Liver (tissue), 9 donors: ENCODE results near the gene POFUT2. TPM values are rescaled to one million over a fixed set of nuclear protein-coding genes. Genes with fewer than 3 reads are reported as not detected.

Experiments
- DNase-seq: peaks from one replicate; pipeline ENCODE4 v3.0.0-alpha.2; 2017; ENCODE audit warnings: low spot score
- H3K27ac ChIP-seq, 2 donors: one replicate each; pipeline ENCODE4 v1.7.0; 2013; ENCODE audit warnings: inconsistent platforms in 2 of 2, low read length in 2 of 2, control low read depth in 1 of 2, low read depth in 1 of 2, mild to moderate bottlenecking in 1 of 2
- H3K27me3 ChIP-seq, 4 donors: one replicate each; pipeline versions ENCODE4 v1.6.1 to v1.7.0; 2013; ENCODE audit warnings: low read length in 3 of 4, inconsistent platforms in 1 of 4, mild to moderate bottlenecking in 1 of 4, moderate library complexity in 1 of 4; ENCODE audit not compliant: control insufficient read depth in 4 of 4, insufficient read depth in 4 of 4
- H3K36me3 ChIP-seq, 4 donors: one replicate each; pipeline versions ENCODE4 v1.6.1 to v1.7.0; 2013; ENCODE audit warnings: low read length in 3 of 4, mild to moderate bottlenecking in 3 of 4, low read depth in 1 of 4, moderate library complexity in 1 of 4; ENCODE audit not compliant: control insufficient read depth in 4 of 4, insufficient read depth in 3 of 4
- H3K4me1 ChIP-seq, 4 donors: one replicate each; pipeline versions ENCODE4 v1.6.1 to v1.7.0; 2013; ENCODE audit warnings: low read length in 3 of 4, mild to moderate bottlenecking in 3 of 4, moderate library complexity in 1 of 4; ENCODE audit not compliant: control insufficient read depth in 4 of 4, insufficient read depth in 4 of 4
- H3K4me3 ChIP-seq, 3 donors: one replicate each; pipeline versions ENCODE4 v1.6.1 to v1.7.0; 2013; ENCODE audit warnings: low read length in 3 of 3, control low read depth in 1 of 3, low read depth in 1 of 3, mild to moderate bottlenecking in 1 of 3
- H3K9ac ChIP-seq, 2 donors: one replicate each; pipeline ENCODE4 v1.7.0; 2013; ENCODE audit warnings: low read length in 2 of 2, mild to moderate bottlenecking in 2 of 2, moderate library complexity in 2 of 2, control low read depth in 1 of 2, low read depth in 1 of 2
- H3K9me3 ChIP-seq, 4 donors: one replicate each; pipeline versions ENCODE4 v1.6.1 to v1.7.0; 2013; ENCODE audit warnings: low read length in 3 of 4; ENCODE audit not compliant: control insufficient read depth in 4 of 4
- EGR1 ChIP-seq, 2 donors: IDR thresholded peaks; 2 replicates each; pipeline ENCODE4 v1.6.1; 2016 to 2018; ENCODE audit warnings: antibody characterized with exemption in 2 of 2, low read depth in 2 of 2
- FOXA1 ChIP-seq: IDR thresholded peaks from 2 replicates; pipeline ENCODE4 v1.6.1; 2016; ENCODE audit warnings: antibody characterized with exemption
- FOXA2 ChIP-seq: IDR thresholded peaks from 2 replicates; pipeline ENCODE4 v1.6.1; 2016; ENCODE audit warnings: antibody characterized with exemption
- GABPA ChIP-seq, 2 donors: IDR thresholded peaks in 1 of 2; conservative IDR thresholded peaks in 1 of 2; 2 replicates each; pipeline ENCODE4 v1.6.1; 2016; ENCODE audit warnings: antibody characterized with exemption in 2 of 2, mild to moderate bottlenecking in 1 of 2, moderate library complexity in 1 of 2
- HNF4A ChIP-seq, 2 donors: conservative IDR thresholded peaks; 2 replicates each; pipeline ENCODE4 v1.6.1; 2016; ENCODE audit warnings: antibody characterized with exemption in 2 of 2, mild to moderate bottlenecking in 2 of 2
- HNF4G ChIP-seq: IDR thresholded peaks from 2 replicates; pipeline ENCODE4 v1.6.1; 2016; ENCODE audit warnings: antibody characterized with exemption
- JUND ChIP-seq, 2 donors: IDR thresholded peaks; 2 replicates each; pipeline ENCODE4 v1.6.1; 2016; ENCODE audit warnings: antibody characterized with exemption in 2 of 2
- NR2F2 ChIP-seq: IDR thresholded peaks from 2 replicates; pipeline ENCODE4 v1.6.1; 2016; ENCODE audit warnings: antibody characterized with exemption
- RAD21 ChIP-seq, 2 donors: IDR thresholded peaks; 2 replicates each; pipeline ENCODE4 v1.6.1; 2016; ENCODE audit warnings: antibody characterized with exemption in 2 of 2, mild to moderate bottlenecking in 2 of 2
- RXRA ChIP-seq, 2 donors: IDR thresholded peaks; 2 replicates each; pipeline ENCODE4 v1.6.1; 2017 to 2018; ENCODE audit warnings: antibody characterized with exemption in 2 of 2, mild to moderate bottlenecking in 1 of 2
- SP1 ChIP-seq: IDR thresholded peaks from 2 replicates; pipeline ENCODE4 v1.6.1; 2018; ENCODE audit warnings: antibody characterized with exemption, mild to moderate bottlenecking
- TAF1 ChIP-seq: conservative IDR thresholded peaks from 2 replicates; pipeline ENCODE4 v1.6.1; 2016; ENCODE audit warnings: antibody characterized with exemption, mild to moderate bottlenecking
- YY1 ChIP-seq: IDR thresholded peaks from 2 replicates; pipeline ENCODE4 v1.6.1; 2016; ENCODE audit warnings: antibody characterized with exemption, mild to moderate bottlenecking
- WGBS: extraction: QIAGEN DNeasy Blood & Tissue Kit; methylation state at CpG from one replicate; pipeline ENCODE4 v1.1.7; 2013; 5-methylcytosine and 5-hydroxymethylcytosine counted together
- polyA plus RNA-seq, 2 donors: library from polyadenylated mRNA; stranded (reverse) in 1 of 2; unstranded in 1 of 2; fragments of 200-250 nt in 1 of 2; fragments of >200 nt in 1 of 2; fragmentation: Nextera tagmentation in 1 of 2; extraction: Ambion mirVana in 1 of 2; gene quantifications; one replicate each; pipeline versions ENCODE4 v1.2.1 to v1.2.3, GENCODE V29; 2013 to 2015
- total RNA-seq, 2 donors: library from RNA; depleted of rRNA; stranded (reverse); fragments of >200 nt; gene quantifications; one replicate each; pipeline ENCODE4 v1.2.3, GENCODE V29; 2014
- TF ChIP-seq, protein P1 (sequence below): IDR thresholded peaks from 2 replicates; pipeline ENCODE4 v1.6.1; 2016; ENCODE audit warnings: antibody characterized with exemption
- TF ChIP-seq, protein P2 (sequence below): IDR thresholded peaks from 2 replicates; pipeline ENCODE4 v1.6.1; 2016; ENCODE audit warnings: antibody characterized with exemption
- TF ChIP-seq, protein P3 (sequence below): IDR thresholded peaks from 2 replicates; pipeline ENCODE4 v1.6.1; 2016; ENCODE audit warnings: antibody characterized with exemption, mild to moderate bottlenecking
- TF ChIP-seq, protein P4 (sequence below): IDR thresholded peaks from 2 replicates; pipeline ENCODE4 v1.6.1; 2016; ENCODE audit warnings: antibody characterized with exemption
- TF ChIP-seq, protein P5 (sequence below): fragments of 150-350 bp; IDR thresholded peaks from 2 replicates; pipeline ENCODE4 v1.5.1; 2017; ENCODE audit warnings: improper control_type of control experiment, low read depth, low read length; ENCODE audit not compliant: missing input control
- donor health status: healthy.
- donor health status: healthy.
- donor health status: healthy.
- donor health status: healthy.
- donor health status: healthy.

POFUT2 gene
- total and polyA plus RNA-seq, 4 donors: 3.3 to 15.6 (median 7.9) TPM

DNA sequence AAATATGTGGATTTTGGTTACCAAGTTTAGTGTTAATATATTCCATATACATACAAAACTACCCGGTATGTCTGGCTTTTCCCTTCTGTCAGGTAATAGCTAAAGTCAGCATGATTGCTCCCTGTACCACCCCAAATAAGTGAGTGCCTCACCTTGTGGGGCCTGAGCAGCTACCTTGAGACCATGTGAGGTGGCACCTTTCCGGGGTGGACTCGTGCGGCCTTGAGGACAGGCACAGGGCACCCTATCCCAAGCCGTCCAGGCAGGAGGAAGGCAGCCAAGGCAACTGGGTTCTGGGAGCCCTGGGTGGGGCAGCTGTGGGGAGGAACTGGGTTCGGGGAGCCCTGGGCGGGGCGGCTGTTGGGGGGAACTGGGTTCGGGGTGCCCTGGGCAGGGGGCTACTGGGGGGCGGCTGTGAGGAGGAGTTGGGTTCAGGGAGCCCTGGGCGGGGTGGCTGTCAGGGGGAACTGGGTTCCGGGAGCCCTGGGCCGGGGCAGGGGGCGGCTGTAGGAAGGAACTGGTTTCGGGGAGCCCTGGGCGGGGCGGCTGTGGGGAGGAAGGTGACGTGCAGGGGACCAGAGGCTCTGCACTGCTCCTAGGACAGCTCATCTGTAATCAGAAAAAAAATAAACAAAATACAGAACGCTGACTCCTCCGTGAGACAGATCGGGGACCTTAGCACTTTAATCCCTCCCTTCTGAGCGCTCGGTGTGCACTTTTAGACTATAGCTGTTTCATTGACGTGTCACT lies 63.3 kb downstream of the POFUT2 start (continued):
- TF ChIP-seq JUND (IDR thresholded peaks at IDR 0.05): no peak
- no peak for TF ChIP-seq RAD21 (IDR thresholded peaks at IDR 0.05)
- TF ChIP-seq, protein P1, sequence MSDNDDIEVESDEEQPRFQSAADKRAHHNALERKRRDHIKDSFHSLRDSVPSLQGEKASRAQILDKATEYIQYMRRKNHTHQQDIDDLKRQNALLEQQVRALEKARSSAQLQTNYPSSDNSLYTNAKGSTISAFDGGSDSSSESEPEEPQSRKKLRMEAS: no peak
- TF ChIP-seq, protein P2, sequence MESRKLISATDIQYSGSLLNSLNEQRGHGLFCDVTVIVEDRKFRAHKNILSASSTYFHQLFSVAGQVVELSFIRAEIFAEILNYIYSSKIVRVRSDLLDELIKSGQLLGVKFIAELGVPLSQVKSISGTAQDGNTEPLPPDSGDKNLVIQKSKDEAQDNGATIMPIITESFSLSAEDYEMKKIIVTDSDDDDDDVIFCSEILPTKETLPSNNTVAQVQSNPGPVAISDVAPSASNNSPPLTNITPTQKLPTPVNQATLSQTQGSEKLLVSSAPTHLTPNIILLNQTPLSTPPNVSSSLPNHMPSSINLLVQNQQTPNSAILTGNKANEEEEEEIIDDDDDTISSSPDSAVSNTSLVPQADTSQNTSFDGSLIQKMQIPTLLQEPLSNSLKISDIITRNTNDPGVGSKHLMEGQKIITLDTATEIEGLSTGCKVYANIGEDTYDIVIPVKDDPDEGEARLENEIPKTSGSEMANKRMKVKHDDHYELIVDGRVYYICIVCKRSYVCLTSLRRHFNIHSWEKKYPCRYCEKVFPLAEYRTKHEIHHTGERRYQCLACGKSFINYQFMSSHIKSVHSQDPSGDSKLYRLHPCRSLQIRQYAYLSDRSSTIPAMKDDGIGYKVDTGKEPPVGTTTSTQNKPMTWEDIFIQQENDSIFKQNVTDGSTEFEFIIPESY: no peak
- TF ChIP-seq TAF1: no peak
- no peak for TF ChIP-seq YY1

DNA sequence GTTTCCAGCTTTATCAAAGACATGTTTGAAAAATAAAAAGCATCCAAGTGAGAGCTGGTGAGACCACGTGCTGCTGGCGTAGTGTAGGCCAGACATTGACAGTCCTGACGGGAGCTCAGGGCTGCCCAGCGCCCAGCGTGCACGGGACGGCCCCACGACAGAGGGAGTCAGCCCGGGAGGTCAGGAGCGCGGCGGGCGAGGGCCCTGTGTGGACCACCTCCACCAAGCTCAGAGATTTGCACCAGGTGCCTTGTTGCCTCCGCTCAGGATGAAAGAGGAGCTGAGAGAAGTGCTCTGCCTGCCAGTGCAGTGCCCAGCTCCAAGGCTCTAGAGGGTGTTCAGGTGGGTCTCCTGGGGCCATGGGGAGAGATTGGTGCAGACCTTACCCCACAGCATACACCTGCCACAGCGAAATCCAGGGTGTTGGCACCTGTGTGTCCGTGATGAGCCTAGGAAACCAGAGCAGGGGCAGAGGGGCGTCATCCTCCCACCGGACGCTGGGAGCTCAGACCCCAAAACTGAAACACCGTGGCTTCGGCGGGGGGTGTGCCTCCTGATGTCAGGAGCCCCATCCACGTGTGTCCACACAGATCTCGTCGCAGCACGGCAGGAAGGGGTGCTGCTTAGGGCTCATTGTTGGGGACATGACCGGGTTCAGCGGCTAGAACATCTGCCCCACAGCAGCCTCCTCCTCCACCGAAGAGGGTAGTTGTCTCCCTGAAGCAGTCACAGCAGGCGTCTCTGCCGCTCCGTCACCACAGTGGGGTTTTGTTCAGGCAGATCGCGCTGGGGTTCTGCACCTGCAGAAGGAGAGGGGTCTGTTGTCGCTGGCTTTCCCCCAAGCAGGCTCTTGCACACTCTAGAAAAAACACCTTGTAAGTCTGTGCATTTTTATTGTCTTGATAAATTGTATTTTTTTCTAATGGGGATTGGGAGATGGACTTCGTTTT lies 64.2 kb downstream of the POFUT2 start:
- no peak for DNase-seq
- WGBS: 95% methylated on average over 36 of the region's 36 CpGs
- no peak overlapping the region for H3K4me3 ChIP-seq
- no peak overlapping the region for H3K9ac ChIP-seq
- H3K36me3 ChIP-seq: peaks cover 0 to 7% (median 2%) of the 10 kb centered on the region in 4 donors
- no peaks in the 10 kb centered on the region for H3K27me3 ChIP-seq
- H3K9me3 ChIP-seq: no peaks in the 10 kb centered on the region
- TF ChIP-seq TAF1 (no peak), GABPA (IDR thresholded peaks at IDR 0.05 in 1 of 2, conservative IDR thresholded peaks at IDR 0.05 in 1 of 2) (no peak), YY1 (no peak), JUND (IDR thresholded peaks at IDR 0.05) (no peak), FOXA2 (no peak), FOXA1 (no peak), EGR1 (IDR thresholded peaks at IDR 0.05; ENCODE audit: low read depth in 2 of 2) (no peak), RAD21 (IDR thresholded peaks at IDR 0.05) (no peak), NR2F2 (no peak), SP1 (no peak), HNF4G (no peak), HNF4A (conservative IDR thresholded peaks at IDR 0.05) (no peak), RXRA (IDR thresholded peaks at IDR 0.05) (no peak)
- TF ChIP-seq, protein P3, sequence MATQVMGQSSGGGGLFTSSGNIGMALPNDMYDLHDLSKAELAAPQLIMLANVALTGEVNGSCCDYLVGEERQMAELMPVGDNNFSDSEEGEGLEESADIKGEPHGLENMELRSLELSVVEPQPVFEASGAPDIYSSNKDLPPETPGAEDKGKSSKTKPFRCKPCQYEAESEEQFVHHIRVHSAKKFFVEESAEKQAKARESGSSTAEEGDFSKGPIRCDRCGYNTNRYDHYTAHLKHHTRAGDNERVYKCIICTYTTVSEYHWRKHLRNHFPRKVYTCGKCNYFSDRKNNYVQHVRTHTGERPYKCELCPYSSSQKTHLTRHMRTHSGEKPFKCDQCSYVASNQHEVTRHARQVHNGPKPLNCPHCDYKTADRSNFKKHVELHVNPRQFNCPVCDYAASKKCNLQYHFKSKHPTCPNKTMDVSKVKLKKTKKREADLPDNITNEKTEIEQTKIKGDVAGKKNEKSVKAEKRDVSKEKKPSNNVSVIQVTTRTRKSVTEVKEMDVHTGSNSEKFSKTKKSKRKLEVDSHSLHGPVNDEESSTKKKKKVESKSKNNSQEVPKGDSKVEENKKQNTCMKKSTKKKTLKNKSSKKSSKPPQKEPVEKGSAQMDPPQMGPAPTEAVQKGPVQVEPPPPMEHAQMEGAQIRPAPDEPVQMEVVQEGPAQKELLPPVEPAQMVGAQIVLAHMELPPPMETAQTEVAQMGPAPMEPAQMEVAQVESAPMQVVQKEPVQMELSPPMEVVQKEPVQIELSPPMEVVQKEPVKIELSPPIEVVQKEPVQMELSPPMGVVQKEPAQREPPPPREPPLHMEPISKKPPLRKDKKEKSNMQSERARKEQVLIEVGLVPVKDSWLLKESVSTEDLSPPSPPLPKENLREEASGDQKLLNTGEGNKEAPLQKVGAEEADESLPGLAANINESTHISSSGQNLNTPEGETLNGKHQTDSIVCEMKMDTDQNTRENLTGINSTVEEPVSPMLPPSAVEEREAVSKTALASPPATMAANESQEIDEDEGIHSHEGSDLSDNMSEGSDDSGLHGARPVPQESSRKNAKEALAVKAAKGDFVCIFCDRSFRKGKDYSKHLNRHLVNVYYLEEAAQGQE: no peak
- TF ChIP-seq, protein P4, sequence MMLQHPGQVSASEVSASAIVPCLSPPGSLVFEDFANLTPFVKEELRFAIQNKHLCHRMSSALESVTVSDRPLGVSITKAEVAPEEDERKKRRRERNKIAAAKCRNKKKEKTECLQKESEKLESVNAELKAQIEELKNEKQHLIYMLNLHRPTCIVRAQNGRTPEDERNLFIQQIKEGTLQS: no peak
- TF ChIP-seq, protein P5, sequence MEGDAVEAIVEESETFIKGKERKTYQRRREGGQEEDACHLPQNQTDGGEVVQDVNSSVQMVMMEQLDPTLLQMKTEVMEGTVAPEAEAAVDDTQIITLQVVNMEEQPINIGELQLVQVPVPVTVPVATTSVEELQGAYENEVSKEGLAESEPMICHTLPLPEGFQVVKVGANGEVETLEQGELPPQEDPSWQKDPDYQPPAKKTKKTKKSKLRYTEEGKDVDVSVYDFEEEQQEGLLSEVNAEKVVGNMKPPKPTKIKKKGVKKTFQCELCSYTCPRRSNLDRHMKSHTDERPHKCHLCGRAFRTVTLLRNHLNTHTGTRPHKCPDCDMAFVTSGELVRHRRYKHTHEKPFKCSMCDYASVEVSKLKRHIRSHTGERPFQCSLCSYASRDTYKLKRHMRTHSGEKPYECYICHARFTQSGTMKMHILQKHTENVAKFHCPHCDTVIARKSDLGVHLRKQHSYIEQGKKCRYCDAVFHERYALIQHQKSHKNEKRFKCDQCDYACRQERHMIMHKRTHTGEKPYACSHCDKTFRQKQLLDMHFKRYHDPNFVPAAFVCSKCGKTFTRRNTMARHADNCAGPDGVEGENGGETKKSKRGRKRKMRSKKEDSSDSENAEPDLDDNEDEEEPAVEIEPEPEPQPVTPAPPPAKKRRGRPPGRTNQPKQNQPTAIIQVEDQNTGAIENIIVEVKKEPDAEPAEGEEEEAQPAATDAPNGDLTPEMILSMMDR: no peak
- TF ChIP-seq, protein P2: no peak
- TF ChIP-seq, protein P1: no peak
- H3K27ac ChIP-seq: no peak overlapping the region
- peaks cover 0 to 2% (median 0%) of the 10 kb centered on the region in 4 donors for H3K4me1 ChIP-seq
